HG03039 (cell line): ENCODE results near the gene HOMER2.

Source experiments
- ATAC-seq: cut with Tn5 transposase; IDR thresholded peaks from one replicate; pipeline ENCODE4 v1.9.1; 2021; ENCODE audit warnings: mild to moderate bottlenecking, moderate library complexity; ENCODE audit not compliant: unreplicated experiment

The HOMER2 gene

DNA sequence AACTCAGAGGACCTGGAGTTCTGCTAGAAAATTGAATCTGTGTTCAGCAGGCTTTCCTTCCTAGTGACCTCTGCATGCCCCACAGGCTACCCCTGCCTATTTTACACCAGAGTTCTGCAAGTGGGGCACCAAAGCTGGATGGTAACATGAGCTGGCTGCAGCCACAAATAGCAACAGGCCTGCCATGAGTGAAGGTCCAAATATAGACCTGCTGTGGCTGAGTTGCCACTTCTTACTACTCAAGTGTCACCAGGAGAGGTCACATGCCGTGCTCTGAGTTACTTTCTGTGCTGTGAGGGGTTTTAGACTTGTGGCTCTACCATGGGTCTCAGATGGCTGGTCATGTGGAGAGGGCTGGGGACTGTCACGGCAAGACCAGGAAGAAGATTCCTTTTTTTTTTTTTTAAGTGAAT is 146.5 kb downstream of the HOMER2 start, which contains the start of gene FSD2:
Gene FSD2 (minus strand): TSS at position 76 of the 413 bp plus-strand sequence. CDS start 18,679 bp downstream, outside the sequence.
- ATAC-seq = peak; percentile 41

DNA sequence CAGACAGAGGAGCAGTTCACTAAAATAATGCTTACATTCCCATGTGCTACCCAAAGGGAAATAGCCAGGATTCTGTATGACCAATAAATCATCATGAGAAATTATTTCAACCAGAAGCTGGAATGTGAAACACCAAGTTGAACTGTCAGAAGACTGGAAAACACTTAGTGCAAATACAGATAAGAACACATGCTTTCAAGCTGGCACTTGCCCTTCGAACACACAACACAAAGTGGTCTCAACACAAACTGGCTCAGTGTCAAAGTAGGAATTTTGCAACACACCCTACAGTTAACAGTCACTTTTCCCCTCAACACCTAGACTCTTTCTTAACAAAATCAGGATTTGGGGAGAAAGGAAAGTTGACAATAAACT is 148.0 kb downstream of the HOMER2 start:
- no peak for ATAC-seq

DNA sequence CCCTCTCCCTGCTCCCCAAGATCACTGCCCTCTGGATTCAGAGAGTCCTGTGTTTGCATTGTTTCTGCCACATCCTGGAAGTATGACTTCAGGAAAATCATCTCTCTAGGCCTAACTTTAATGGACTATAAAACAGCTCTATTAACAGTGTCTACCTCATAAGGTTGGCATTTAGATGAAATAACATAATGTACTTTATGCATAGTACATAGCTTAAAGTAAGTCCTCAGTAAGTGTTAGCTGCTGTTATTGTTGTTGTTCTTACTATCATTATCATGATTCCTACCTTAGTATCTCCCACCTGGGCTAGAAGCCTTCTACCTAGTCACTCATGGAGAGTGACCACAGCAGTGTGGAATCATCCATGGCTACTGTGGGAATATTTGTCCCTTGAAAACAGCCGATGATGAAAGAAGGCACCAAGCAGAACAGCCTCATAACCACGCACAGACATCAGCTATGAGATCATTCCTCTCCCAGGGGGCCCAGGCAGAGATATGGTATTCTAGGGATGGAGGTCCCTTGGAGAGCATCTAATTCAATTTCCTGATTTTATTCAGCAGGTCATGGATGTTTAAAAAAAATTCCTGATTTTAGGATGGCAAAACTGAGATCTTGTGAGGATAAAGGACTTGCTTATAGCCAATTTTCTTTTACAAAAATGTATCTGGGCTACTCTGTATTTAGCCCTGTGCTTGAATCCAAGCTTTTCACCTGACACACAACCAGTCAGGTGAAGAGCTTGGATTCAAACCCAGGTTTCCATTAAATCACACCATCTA is 148.5 kb downstream of the HOMER2 start:
- no peak for ATAC-seq

DNA sequence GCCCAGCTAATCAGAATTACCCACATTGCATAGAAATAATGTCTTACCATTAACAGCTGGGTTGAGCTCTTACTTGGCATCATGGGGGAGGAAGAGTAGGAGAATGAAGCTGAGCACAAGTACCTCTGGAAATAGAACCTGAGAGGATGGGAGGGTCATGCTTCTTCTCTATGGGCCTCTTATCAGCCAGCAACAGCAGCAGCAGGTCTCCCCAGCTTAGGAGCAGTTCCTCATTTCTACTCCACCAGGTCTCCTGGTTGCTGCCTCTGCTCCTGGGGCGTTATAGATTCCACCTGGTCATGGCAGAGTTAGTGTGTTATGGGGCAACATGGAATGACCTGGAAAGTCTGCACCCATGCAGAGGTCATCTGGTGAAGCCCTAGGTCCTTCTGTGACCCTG is 150.0 kb downstream of the HOMER2 start:
- ATAC-seq = no peak

DNA sequence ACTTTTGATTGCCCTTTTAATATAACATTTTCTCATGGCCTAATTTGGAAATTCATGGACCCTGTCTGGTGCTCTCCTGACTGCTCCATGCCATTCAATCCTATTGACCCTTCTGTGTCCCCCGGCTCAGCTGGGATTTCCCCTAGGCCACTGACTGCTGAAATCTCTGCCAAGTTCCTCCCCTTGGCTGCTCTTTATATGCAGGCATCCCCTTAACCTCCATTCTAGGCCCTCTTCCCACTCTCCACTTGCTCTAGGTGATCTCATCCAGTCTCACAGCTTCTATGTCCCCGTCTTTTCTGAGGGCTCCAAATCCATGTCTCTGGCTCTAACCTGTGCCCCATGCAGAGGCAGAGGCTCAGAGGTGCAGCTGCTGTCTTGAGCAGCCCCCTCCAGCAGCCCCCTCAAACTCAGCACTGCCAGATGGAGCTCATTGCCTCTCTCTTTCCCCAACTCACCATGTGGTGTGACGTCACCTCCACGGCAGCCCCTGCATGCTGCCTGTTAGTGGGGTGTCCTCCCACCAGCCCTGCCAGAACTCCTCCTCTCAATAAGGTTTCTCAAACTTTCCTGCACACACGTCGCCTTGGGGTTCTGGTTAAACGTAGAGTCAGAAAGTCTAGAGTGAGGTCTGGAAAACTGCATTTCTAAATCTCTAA is 153.2 kb downstream of the HOMER2 start:
- ATAC-seq = no peak
